DMS79 (cell line): Measurements from ENCODE around the gene SUOX.
A peak's percentile ranks its signal among the peaks of the same experiment; 100 is the strongest.
"Not testable (repeated sequence)": the region's sequence is repeated elsewhere in the genome, so short reads cannot be mapped to it uniquely, and the experiment has no call there.

ENCODE experiments used
- DNase-seq: peaks from one replicate; lab custom pipeline; 2025; lab: John Stamatoyannopoulos, UW

SUOX gene

DNA sequence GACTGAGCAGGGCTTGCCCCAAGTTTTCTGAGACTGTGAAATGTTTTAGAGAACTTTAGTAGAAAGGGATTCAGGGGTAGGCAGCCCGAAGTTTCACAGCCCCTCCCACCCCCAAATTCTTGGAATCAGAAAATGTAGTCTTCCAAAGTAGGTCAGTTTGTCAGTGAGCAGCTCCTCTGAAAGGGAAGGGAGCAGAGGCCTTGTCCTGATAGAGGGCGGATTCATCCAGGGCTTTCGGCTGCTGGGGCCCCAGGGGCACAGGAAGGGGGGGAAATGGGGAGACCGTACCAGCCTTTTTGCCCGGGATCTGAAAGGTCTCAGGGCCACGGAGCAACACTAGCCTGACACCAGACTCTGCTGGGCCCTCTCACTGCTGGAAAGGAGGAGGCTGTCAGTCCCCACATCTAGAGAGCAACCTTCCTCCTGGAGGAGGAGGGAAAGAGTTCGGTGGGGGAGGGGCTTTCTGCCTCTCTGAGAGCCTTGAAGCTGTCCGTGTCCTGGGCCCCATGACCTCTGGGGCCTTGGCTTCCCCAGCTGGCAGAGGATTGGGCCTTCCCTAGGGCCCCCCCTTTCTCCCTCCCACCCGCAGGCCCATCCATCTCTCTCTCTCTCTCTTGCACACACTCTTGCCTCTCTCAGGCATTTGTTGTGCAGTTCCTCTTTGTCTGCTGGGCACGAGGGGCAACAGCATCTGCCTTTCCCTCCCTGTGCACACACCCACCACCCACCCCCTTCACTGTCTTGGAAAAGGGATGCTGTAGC lies 23.5 kb downstream of the SUOX start, which contains the start of gene IKZF4:
Gene IKZF4 (plus strand): TSS at position 621 of the 762 bp plus-strand sequence. CDS start 451 bp downstream, outside the sequence.
- no peak for DNase-seq

DNA sequence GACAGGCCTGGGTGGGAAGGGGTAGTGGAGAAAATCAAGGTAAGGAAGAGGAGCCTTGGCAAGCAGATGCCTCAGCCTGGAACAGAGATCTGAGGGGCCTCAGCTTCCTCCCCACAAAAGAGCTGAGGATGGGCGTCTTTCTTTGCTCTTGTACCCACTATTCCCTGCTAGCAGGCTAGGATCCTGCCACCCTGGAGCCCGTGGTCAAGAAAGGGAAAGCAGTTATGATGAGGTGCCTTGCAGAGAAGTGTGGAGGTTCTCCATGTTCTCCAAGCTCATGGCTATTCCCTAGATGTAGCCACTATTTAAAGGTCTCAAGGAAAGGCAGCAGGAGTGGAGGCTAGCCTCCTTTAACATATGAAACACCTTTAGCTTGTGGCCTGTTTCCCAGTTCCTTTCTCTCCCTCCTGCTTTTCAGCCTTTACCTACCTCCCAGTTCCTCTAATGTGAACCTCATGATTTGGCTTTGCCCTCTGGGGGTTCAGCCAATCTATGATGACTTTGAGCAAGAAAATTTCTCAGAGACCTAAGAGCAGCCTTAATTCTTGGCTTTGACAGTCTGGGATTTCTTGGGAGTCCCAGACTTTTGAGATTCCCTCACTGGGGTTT lies 24.9 kb downstream of the SUOX start:
- no peak for DNase-seq

DNA sequence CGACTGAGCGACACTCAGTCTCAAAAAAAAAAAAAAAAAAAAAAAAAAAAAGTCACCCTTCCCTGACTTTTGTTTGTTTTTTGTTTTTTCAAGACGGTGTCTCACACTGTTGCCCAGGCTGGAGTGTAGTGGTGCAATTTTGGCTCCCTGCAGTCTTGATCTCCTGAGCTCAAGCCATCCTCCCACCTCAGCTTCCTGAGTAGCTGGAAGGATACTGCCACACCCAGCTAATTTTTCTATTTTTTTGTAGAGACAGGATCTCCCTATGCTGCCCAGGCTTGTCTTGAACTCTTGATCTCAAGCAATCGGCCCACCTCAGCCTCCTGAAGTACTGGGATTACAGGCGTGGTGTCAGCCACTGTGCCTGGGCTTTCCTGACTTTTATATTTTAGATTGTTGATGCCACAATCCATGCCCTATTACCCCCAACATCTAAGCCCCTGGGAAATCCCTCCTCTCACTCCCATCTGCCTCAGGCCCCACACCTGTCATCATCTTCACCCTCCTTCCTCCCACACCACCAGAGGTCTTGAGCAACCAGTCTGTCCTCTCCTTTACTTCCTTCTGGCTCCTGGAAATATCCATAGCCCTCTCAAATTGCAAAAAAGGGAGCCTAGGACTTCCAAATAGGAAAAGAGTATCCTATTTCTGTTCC lies 31.6 kb downstream of the SUOX start:
- no peak for DNase-seq

DNA sequence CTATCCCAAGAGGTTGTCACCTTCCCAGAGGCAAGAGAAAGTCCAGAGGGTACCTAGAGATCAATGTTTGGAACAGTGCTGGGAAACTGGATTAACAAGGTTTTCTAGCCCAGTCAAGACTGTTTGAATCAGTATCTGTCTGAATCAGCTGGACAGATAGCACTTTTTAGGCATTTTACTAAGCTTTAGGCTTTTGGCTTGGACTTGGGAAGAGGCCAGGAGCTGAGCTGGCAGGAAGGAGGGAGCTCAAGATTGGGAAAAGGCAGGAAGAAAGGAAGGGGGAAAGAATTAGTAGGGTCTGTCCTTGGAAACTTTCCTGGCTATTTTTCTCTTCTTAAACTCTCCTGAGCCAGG lies 32.1 kb downstream of the SUOX start:
- no peak for DNase-seq

DNA sequence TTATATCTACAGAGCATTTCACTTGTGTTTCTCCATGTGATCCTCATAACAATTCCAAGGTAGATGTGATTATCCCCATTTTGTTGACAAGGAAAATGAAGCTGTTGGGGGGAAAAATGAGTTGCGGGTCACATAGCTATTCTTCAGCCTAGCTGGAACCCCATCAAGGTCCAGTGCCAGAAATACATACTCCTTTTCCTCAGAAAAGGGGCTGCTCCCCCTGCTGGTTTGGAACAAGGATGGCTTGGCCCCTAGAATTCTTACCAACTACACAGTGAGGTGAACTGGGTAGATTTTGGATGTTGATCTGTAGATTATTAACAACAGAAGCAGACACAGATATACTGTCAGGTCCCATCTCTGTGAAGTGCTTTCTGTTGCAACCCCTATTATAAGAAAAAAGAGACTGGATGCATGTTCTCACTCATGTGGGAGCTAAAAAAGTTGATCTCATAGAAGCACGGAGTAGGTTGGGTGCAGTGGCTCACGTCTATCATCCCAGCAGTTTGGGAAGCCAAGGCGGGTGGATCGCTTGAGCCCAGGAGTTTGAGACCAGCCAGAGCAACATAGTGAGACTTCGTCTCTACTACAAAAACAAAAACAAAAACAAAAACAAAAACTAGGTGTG lies 32.7 kb downstream of the SUOX start:
- DNase-seq = no peak

DNA sequence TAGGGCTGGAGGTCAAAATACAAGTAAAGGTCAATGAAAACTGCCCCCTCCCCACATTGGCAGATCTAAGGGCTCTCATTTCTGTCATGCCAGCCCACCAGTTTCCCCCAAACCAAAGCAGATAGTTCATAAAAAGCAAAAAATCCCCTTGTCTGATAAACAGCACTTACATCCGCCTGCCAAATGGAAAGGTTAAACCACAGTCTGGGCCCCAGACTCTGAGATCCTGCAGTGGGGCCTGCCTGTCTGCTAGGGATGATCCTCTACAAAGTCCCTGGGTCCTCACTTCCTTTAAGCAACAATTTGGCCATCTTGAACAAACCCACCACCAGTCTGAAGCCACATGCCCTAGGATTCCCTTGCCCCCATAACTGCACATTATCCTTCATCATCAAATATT lies 34.9 kb downstream of the SUOX start:
- DNase-seq = no peak

DNA sequence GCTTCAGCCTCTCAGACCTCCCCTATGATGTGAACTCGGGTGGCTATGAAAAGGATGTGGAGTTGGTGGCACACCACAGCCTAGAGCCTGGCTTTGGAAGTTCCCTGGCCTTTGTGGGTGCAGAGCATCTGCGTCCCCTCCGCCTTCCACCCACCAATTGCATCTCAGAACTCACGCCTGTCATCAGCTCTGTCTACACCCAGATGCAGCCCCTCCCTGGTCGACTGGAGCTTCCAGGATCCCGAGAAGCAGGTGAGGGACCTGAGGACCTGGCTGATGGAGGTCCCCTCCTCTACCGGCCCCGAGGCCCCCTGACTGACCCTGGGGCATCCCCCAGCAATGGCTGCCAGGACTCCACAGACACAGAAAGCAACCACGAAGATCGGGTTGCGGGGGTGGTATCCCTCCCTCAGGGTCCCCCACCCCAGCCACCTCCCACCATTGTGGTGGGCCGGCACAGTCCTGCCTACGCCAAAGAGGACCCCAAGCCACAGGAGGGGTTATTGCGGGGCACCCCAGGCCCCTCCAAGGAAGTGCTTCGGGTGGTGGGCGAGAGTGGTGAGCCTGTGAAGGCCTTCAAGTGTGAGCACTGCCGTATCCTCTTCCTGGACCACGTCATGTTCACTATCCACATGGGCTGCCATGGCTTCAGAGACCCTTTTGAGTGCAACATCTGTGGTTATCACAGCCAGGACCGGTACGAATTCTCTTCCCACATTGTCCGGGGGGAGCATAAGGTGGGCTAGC lies 37.7 kb downstream of the SUOX start:
- DNase-seq = no peak

DNA sequence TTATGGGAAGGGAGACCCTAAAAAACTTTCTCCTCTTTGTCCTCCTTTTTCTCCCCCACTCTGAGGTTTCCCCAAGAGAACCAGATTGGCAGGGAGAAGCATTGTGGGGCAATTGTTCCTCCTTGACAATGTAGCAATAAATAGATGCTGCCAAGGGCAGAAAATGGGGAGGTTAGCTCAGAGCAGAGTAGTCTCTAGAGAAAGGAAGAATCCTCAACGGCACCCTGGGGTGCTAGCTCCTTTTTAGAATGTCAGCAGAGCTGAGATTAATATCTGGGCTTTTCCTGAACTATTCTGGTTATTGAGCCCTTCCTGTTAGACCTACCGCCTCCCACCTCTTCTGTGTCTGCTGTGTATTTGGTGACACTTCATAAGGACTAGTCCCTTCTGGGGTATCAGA lies 40.1 kb downstream of the SUOX start:
- DNase-seq = no peak

DNA sequence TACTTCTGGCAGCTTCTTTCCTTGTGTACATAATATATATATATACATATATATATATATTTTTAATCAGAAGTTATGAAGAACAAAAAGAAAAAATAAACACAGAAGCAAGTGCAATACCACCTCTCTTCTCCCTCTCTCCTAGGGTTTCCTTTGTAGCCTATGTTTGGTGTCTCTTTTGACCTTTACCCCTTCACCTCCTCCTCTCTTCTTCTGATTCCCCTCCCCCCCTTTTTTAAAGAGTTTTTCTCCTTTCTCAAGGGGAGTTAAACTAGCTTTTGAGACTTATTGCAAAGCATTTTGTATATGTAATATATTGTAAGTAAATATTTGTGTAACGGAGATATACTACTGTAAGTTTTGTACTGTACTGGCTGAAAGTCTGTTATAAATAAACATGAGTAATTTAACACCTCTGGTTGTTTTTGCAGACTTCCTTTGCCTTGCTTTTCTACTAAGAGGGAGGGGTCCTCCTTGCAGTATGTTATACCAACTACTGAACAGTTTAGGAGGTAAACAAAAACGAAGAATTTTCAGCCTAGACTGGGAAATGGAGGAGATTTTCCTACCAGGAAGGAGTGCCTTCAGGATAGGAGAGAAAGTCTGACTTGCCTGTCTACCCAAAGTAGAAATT lies 41.1 kb downstream of the SUOX start:
- no peak for DNase-seq

DNA sequence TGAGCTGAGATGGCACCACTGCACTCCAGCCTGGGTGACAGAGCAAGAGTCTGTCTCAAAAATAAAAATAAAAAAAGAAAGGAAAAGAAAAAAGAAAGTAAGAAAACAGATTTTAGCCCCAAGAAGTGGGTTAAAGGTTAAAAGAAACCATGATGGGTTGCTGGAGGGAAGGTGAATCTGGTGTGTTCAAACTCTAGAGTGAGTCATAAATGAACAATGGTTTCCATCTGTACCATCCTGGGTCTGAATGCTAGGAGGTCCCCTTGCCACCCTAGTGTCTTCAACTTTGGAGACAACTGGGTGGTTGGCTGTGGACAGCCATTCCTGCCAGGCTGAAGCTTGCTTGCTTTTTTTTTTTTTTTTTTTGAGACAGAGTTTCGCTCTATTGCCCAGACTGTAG lies 43.1 kb downstream of the SUOX start:
- no peak for DNase-seq

DNA sequence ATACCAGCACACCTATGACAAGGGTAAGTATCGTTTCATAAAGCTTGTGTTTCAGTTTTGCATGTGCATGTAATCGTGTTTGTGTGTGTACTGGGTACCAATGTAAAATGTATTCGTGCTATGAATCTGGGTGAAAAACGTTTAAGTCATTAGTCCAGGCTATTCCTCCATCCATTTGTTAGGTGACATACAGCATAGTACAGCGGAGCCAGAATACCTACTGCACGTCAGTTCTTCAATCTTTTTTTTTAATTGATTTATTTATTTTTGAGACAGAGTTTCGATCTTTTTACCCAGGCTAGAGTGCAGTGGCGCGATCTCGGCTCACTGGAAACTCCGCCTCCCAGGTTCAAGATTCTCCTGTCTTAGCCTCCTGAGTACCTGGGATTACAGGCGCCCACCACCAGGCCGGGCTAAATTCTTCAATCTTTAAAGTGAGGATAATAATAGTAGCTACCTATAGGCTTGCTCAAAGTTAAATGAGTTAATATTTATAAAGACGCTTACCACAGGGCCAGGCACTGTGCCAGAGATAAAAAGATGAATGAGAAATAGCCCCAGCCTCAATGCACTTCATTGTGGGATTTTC lies 44.0 kb downstream of the SUOX start:
- DNase-seq = no peak

DNA sequence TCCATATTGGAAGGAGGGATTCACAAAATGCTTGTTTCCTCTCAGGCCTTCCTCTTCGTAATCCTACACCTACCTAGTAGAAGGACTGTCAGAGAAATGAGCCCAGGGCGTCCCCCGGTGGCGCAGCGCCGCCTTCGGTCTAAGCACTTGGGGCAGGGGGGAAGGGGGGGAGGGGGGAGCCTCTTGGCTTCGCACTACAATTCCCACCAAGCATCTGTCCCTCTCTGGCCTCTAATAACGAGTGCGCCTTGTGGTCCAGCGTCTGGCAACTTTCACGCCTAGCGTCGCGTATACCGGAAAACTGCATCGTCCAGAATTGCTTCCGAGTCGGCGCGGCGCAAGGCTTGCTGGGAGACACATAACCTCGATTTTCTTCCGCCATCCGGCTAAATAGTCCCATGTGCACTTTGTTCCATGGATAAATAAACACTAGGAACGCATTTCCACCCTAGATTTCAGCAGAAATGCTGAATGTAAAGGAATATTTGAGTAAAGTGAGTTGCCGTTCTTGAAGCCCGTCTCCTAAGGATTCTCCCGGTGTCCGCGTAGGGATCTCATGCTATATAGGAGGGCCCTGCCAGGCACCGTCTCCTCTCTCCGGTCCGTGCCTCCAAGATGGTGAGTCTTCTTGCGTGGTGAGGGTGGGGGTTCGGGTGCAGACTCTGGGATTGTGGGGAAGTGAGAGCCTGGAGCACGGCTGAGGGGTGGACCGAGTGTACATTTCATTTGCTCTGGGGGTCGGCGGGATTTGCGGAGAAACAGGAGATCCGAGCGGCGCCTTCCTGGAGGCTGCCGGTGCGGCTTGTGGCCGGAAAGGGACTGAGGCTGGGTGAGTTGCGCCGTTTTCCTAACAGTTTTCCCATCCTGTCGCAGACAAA lies 44.7 kb downstream of the SUOX start, which contains the start of gene RPS26:
Gene RPS26 (plus strand): TSS at position 367 of the 878 bp plus-strand sequence. CDS start 249 bp downstream, at position 616.
- peak; percentile 91 for DNase-seq

DNA sequence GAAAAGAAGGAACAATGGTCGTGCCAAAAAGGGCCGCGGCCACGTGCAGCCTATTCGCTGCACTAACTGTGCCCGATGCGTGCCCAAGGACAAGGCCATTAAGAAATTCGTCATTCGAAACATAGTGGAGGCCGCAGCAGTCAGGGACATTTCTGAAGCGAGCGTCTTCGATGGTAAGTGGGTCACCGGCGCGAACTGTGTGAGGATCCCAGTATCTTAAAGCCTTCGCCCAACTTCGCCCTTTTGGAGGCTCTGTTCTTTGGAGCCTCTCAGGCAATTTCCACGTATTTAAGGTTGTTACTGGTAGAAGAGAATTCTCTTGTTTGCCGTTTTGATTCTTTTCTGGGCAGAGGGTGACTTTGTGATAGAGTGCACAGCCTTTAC lies 45.3 kb downstream of the SUOX start:
- DNase-seq = not testable (repeated sequence)

DNA sequence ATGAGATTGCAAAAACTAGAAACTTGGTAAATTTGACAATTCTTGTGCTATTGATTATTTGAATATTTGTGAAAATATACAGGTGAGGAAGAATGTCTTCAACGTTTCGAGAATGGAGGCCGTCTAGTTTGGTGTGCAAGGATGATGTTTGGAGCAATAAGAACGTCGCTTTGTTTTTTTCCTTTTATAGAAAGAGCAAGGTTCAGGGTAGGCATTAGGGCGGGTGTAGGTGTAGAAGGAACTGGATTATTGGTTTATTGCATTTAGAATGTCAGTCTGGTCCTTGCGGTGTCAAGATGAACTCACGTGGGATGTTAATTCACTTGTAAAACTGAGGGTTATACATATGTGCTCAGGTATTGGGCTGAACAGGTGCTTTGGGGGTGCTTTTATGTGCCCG lies 45.8 kb downstream of the SUOX start:
- DNase-seq = no peak

DNA sequence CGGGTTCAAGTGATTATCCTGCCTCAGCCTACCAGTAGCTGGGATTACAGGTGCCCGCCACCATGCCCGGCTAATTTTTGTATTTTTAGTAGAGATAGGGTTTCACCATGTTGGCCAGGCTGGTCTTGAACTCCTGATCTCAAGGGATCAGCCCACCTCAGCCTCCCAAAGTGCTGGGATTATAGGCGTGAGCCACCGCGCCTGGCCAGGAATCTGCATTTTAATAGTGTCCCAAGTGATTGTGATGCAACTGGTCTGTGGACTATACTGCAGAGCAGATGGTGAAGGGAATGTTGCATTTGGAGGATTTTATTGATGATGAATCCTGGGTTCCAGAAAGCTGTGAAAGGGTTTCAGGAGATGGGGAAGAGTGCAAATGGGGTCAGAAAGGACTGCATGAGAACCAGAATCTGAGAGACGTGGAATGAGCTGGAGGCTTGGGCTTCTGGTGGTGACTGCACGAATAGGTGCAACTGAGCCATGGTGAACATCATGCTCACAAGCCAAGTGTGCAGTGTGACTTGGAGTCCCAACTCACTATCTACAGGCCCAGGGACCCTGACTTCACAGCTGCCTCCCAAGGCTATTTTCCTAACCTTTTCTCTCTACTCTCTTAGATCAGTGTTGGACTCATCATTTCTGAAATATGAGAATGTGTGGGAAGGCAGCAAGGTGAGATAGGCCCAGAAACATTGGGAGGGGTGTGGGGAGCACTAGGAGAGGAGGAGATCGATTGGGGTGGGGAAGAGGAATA lies 49.1 kb downstream of the SUOX start:
- DNase-seq = no peak

DNA sequence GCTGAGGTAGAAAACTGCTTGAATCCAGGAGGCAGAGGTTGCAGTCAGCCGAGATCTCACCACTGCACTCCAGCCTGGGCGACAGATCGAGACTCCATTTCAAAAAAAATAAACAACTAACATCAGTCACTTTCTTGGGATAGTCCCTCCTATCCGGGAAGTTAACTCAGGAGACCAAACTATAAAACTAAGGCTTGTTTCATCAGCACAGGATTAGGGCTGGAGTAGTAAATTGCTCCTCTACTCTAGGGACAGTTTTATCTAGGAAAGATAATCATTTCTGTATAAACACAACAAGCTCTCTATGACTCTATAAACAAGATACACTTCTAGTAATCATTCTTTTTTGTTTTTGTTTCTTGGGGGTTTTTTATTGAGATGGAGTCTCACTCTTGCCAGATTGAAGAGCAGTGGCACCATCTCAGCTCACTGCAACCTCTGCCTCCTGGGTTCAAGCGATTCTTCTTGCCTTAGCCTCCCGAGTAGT lies 56.4 kb downstream of the SUOX start:
- no peak for DNase-seq
